GM12891 (cell line): ENCODE data around the gene CBLN4.

Experiments
- DNase-seq: peaks from one replicate; pipeline ENCODE4 v3.0.0; 2011; ENCODE audit warnings: low spot score; ENCODE audit not compliant: insufficient read length
- FAIRE-seq: peaks from 2 replicates; lab custom pipeline; 2011; peaks lifted over from hg19 to GRCh38; lab: Jason Lieb, UNC
- PAX5 ChIP-seq: IDR thresholded peaks from 2 replicates; pipeline ENCODE4 v1.6.1; 2011; ENCODE audit warnings: low read length, moderate library complexity, mild to moderate bottlenecking; ENCODE audit not compliant: insufficient read depth, severe bottlenecking
- POLR2A ChIP-seq: IDR thresholded peaks from 2 replicates; pipeline ENCODE4 v1.6.1; 2011; ENCODE audit warnings: low read depth, low read length, control low read depth
- POLR2AphosphoS5 ChIP-seq: IDR thresholded peaks from 2 replicates; pipeline ENCODE4 v1.6.1; 2011; ENCODE audit warnings: low read depth, low read length, control low read depth
- POU2F2 ChIP-seq: IDR thresholded peaks from 2 replicates; pipeline ENCODE4 v1.6.1; 2011; ENCODE audit warnings: low read depth, mild to moderate bottlenecking, control low read depth, low read length, moderate library complexity
- SPI1 ChIP-seq: IDR thresholded peaks from 2 replicates; pipeline ENCODE4 v1.6.1; 2011; ENCODE audit warnings: low read depth, low read length, control low read depth
- TAF1 ChIP-seq: IDR thresholded peaks from 2 replicates; pipeline ENCODE4 v1.6.1; 2011; ENCODE audit warnings: low read depth, low read length, control low read depth

CBLN4 gene

DNA sequence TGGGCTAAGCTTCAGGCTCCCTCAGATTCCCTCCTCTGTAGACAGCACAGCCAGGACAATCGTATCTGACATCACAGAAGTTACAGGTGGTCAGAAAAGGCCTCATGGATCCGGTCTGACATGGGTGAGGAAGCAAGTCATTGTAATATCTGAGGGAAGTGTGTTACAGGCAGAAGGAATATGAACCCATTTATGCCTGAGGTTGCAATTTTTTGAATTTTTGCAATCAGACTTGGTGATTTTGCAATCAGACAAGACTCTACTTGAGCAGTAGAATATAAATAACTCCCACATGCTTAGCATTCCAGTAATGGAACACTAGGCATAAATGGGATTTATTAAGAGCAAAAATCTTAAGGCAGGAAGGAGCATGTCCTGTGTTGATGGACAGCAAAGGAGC lies 52.1 kb downstream of the CBLN4 start:
- TF ChIP-seq POU2F2 (no peak), TAF1 (no peak), POLR2AphosphoS5 (no peak)
- FAIRE-seq (no peak), DNase-seq (no peak)

DNA sequence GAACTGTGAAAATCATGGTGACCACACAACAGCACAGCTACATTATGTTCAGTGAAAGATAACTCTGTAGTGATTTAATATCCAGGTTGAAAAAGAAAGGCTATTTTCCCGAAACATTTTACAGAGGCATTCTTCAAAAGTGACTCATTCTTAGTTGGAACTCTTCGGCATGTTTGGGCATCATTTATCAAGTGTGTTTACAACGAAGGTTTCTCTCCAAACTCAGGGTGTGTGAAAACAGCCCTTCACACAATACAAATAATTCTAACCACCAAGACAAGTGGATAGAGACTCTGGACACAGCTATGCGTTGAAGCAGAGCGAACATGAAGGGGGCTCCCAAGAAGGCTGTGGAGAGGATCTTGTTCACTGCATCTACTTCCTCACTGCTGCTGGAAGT lies 57.6 kb downstream of the CBLN4 start:
- FAIRE-seq (no peak), DNase-seq (no peak)
- TF ChIP-seq POLR2A (no peak), POLR2AphosphoS5 (no peak), TAF1 (no peak), POU2F2 (no peak), SPI1 (no peak), PAX5 (no peak)
